ENCODE measurements around the gene MCTP1.

The MCTP1 gene

DNA sequence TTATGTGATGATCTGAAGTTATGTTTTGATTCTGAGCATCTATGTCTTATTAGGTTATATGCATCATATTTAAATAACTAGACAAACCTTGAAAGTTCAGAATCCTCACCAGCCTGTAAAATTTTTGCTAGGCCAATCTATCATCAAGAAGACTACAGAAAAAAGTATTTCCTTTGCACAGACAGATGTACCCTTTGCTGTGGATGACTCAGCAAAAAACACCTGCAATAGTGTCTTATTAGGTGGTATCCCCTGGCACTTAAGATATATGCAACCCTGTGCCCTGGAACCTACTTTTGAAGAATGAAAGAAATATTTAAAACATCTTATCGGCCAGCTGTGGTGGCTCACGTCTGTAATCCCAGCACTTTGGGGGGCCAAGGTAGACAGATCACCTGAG is 535.9 kb downstream of the MCTP1 start:
- Histone ChIP-seq H3K36me3 (no peaks in the 10 kb centered on the region), H3K9me3 (no peaks in the 10 kb centered on the region), H3K4me1 (no peaks in the 10 kb centered on the region), H3K4me3 (ENCODE audit: low read depth, low read length) (no peak overlapping the region), H3K27me3 (no peaks in the 10 kb centered on the region)
- no peak for DNase-seq
- TF ChIP-seq, protein P1, sequence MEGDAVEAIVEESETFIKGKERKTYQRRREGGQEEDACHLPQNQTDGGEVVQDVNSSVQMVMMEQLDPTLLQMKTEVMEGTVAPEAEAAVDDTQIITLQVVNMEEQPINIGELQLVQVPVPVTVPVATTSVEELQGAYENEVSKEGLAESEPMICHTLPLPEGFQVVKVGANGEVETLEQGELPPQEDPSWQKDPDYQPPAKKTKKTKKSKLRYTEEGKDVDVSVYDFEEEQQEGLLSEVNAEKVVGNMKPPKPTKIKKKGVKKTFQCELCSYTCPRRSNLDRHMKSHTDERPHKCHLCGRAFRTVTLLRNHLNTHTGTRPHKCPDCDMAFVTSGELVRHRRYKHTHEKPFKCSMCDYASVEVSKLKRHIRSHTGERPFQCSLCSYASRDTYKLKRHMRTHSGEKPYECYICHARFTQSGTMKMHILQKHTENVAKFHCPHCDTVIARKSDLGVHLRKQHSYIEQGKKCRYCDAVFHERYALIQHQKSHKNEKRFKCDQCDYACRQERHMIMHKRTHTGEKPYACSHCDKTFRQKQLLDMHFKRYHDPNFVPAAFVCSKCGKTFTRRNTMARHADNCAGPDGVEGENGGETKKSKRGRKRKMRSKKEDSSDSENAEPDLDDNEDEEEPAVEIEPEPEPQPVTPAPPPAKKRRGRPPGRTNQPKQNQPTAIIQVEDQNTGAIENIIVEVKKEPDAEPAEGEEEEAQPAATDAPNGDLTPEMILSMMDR (IDR thresholded peaks at IDR 0.05; ENCODE audit: low read depth, low read length), result no peak

- DNase-seq, result no peak
- Histone ChIP-seq H3K4me3 (ENCODE audit: low read depth, low read length) (no peak overlapping the region), H3K36me3 (no peaks in the 10 kb centered on the region), H3K27me3 (no peaks in the 10 kb centered on the region), H3K9me3 (no peaks in the 10 kb centered on the region), H3K4me1 (no peaks in the 10 kb centered on the region)
- TF ChIP-seq, protein P1 (IDR thresholded peaks at IDR 0.05; ENCODE audit: low read depth, low read length), result no peak
Observed at GRCh38 chr5:94748212-94748611, 536.7 kb downstream of the MCTP1 start.

DNA sequence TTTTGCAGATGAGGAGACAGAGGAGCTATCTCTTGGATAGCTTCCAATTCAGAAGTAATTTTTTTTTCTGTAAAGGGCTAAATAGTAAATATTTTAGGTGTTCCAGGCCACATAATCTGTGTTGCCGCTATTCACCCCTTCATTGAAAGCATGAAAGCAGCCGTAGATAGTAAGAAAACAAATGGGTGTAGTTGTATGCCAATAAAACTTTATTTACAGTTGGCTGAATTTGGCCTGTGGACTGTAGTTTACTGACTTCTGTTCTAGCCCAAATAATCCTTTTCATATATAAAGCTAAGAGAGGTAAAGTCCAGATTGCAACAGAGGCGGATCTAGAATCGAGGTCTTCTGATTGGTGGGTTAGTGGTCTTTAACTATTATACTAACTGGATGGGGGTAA is 537.5 kb downstream of the MCTP1 start:
- no peak for DNase-seq
- Histone ChIP-seq H3K4me3 (ENCODE audit: low read depth, low read length) (no peak overlapping the region), H3K4me1 (no peaks in the 10 kb centered on the region), H3K9me3 (no peaks in the 10 kb centered on the region), H3K36me3 (no peaks in the 10 kb centered on the region), H3K27me3 (no peaks in the 10 kb centered on the region)
- TF ChIP-seq, protein P1 (IDR thresholded peaks at IDR 0.05; ENCODE audit: low read depth, low read length), result no peak

DNA sequence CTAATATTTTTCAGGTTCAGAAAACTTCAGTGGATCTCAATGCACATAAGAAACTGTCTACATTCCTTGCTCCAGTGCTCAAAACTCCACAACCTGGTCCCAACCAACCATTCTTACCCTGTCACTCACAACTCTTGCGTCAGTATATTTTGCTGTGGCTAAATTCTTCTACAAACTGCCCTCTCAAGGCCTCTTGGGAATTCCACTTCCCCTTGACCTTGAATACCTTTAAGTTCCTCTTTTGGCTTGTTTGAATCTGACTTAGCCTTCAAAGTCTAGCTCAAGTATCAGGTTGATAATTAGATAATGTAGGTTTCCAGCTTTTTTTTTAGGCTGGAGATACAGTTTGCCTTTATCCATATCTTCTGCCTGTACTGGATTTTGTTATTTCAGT is 538.2 kb downstream of the MCTP1 start:
- no peak for DNase-seq

DNA sequence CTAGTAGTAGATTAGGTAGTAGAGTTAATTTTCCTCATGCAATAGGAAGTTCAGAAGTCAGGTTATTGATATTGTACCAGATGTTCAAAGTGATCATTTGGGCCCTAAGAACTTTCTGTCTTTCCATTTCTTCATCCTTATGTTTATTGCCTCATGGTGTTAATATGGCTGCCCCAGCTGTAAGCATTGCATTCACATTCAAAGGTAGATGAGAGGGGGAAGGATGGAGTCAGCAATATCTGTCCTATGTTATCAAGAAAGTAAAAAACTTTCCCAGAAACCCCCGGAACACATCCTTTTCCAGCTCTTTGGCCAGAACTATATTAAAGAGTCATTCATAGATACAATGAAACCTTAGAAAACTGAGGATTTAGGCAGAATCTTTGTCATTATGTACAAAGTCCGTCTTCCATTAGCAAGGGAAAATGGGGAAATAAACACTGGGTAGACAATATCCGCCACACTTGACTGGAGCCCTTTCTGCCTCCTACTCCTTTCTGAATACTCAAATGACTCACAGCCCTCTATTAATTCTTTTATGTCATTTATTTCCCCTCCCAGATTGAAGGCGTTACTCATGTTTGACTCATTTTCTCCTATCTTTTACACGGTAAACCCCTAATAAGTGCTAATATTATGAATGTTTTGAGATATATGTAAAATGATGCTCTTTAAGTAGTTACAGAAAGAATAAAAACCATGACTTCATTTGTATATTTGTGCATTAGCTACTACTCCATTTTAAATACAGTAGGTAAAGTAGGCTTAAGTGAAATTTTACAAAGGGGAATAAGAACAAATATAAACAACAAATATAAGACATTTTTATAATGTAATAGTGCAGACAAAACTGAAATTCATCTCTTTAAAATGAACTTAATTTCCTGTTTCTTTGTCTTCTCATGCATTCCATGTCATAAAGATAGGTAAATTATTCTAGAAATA is 538.8 kb downstream of the MCTP1 start:
- Histone ChIP-seq H3K4me1 (no peaks in the 10 kb centered on the region), H3K36me3 (no peaks in the 10 kb centered on the region), H3K27me3 (no peaks in the 10 kb centered on the region), H3K4me3 (ENCODE audit: low read depth, low read length) (no peak overlapping the region), H3K9me3 (no peaks in the 10 kb centered on the region)
- TF ChIP-seq, protein P1 (IDR thresholded peaks at IDR 0.05; ENCODE audit: low read depth, low read length), result no peak
- no peak for DNase-seq

More for the DNA sequence above, 538.2 kb downstream of the MCTP1 start:
- Histone ChIP-seq H3K4me3 (ENCODE audit: low read depth, low read length) (no peak overlapping the region), H3K4me1 (no peaks in the 10 kb centered on the region), H3K27me3 (no peaks in the 10 kb centered on the region), H3K9me3 (no peaks in the 10 kb centered on the region), H3K36me3 (no peaks in the 10 kb centered on the region)
- TF ChIP-seq, protein P1 (IDR thresholded peaks at IDR 0.05; ENCODE audit: low read depth, low read length), result no peak

- H3K27me3 ChIP-seq, result no peaks in the 10 kb centered on the region
- H3K9me3 ChIP-seq, result no peaks in the 10 kb centered on the region
- H3K36me3 ChIP-seq, result no peaks in the 10 kb centered on the region
- no peaks in the 10 kb centered on the region for H3K4me1 ChIP-seq
- H3K4me3 ChIP-seq (ENCODE audit: low read depth, low read length), result no peak overlapping the region
- TF ChIP-seq, protein P1 (IDR thresholded peaks at IDR 0.05; ENCODE audit: low read depth, low read length), result no peak
- no peak for DNase-seq
Observed at GRCh38 chr5:94744906-94745305, 540.0 kb downstream of the MCTP1 start.

Data from BE2C (cell line).